ENCODE results near the gene PSME4. TPM values are rescaled to one million over a fixed set of nuclear protein-coding genes. Genes with fewer than 3 reads are reported as not detected.
"Not testable (repeated sequence)": the region's sequence is repeated elsewhere in the genome, so short reads cannot be mapped to it uniquely, and the experiment has no call there.

PSME4 gene
- polyA plus RNA-seq, 3 donors: 55.1 to 67.3 (median 64.1) TPM

- not testable (repeated sequence) for DNase-seq (ENCODE audit: extremely low read depth in 1 of 11, low read depth in 9 of 11, low spot score in 4 of 11)
Measured at GRCh38 chr2:53926321-53926720, 44.5 kb downstream of the PSME4 start.

- DNase-seq (ENCODE audit: extremely low read depth in 1 of 11, low read depth in 9 of 11, low spot score in 4 of 11): no peak
Measured at GRCh38 chr2:53913721-53914120, 57.1 kb downstream of the PSME4 start.

- DNase-seq (ENCODE audit: extremely low read depth in 1 of 11, low read depth in 9 of 11, low spot score in 4 of 11): no peak
Measured at GRCh38 chr2:53911434-53912189, 59.2 kb downstream of the PSME4 start.

- no peak for DNase-seq (ENCODE audit: extremely low read depth in 1 of 11, low read depth in 9 of 11, low spot score in 4 of 11)
Measured at GRCh38 chr2:53907582-53907981, 63.2 kb downstream of the PSME4 start.

- DNase-seq (ENCODE audit: extremely low read depth in 1 of 11, low read depth in 9 of 11, low spot score in 4 of 11): no peak
Measured at GRCh38 chr2:53905396-53905795, 65.4 kb downstream of the PSME4 start.

- DNase-seq (ENCODE audit: extremely low read depth in 1 of 11, low read depth in 9 of 11, low spot score in 4 of 11): no peak
Measured at GRCh38 chr2:53903011-53903410, 67.8 kb downstream of the PSME4 start.

GRCh38 chr2:53901192-53901591, 69.6 kb downstream of the PSME4 start:
- DNase-seq (ENCODE audit: extremely low read depth in 1 of 11, low read depth in 9 of 11, low spot score in 4 of 11): no peak

GRCh38 chr2:53896864-53897263, 73.9 kb downstream of the PSME4 start:
- no peak for DNase-seq (ENCODE audit: extremely low read depth in 1 of 11, low read depth in 9 of 11, low spot score in 4 of 11)

GRCh38 chr2:53886406-53887280, 84.2 kb downstream of the PSME4 start:
- DNase-seq (ENCODE audit: extremely low read depth in 1 of 11, low read depth in 9 of 11, low spot score in 4 of 11): no peak

GRCh38 chr2:53884883-53885282, 85.9 kb downstream of the PSME4 start:
- no peak for DNase-seq (ENCODE audit: extremely low read depth in 1 of 11, low read depth in 9 of 11, low spot score in 4 of 11)

GRCh38 chr2:53881986-53882385, 88.8 kb downstream of the PSME4 start:
- no peak for DNase-seq (ENCODE audit: extremely low read depth in 1 of 11, low read depth in 9 of 11, low spot score in 4 of 11)

- DNase-seq (ENCODE audit: extremely low read depth in 1 of 11, low read depth in 9 of 11, low spot score in 4 of 11): no peak
Measured at GRCh38 chr2:53881360-53881759, 89.4 kb downstream of the PSME4 start.

GRCh38 chr2:53880756-53881155, 90.0 kb downstream of the PSME4 start:
- DNase-seq (ENCODE audit: extremely low read depth in 1 of 11, low read depth in 9 of 11, low spot score in 4 of 11): no peak

GRCh38 chr2:53877556-53877955, 93.2 kb downstream of the PSME4 start:
- no peak for DNase-seq (ENCODE audit: extremely low read depth in 1 of 11, low read depth in 9 of 11, low spot score in 4 of 11)

- DNase-seq (ENCODE audit: extremely low read depth in 1 of 11, low read depth in 9 of 11, low spot score in 4 of 11): no peak
Measured at GRCh38 chr2:53877112-53877511, 93.7 kb downstream of the PSME4 start.

GRCh38 chr2:53874401-53874950, 96.3 kb downstream of the PSME4 start:
- DNase-seq (ENCODE audit: extremely low read depth in 1 of 11, low read depth in 9 of 11, low spot score in 4 of 11): no peak

- no peak for DNase-seq (ENCODE audit: extremely low read depth in 1 of 11, low read depth in 9 of 11, low spot score in 4 of 11)
Measured at GRCh38 chr2:53867773-53868172, 103.0 kb downstream of the PSME4 start.

- DNase-seq (ENCODE audit: extremely low read depth in 1 of 11, low read depth in 9 of 11, low spot score in 4 of 11): no peak
Measured at GRCh38 chr2:53867169-53867568, 103.6 kb downstream of the PSME4 start.

- DNase-seq (ENCODE audit: extremely low read depth in 1 of 11, low read depth in 9 of 11, low spot score in 4 of 11): no peak
Measured at GRCh38 chr2:53865962-53866361, 104.8 kb downstream of the PSME4 start.

- no peak for DNase-seq (ENCODE audit: extremely low read depth in 1 of 11, low read depth in 9 of 11, low spot score in 4 of 11)
Measured at GRCh38 chr2:53865264-53865663, 105.5 kb downstream of the PSME4 start.
